ENCODE data around the gene TTC8. TPM values are rescaled to one million over a fixed set of nuclear protein-coding genes. Genes with fewer than 3 reads are reported as not detected.

The TTC8 gene
- polyA plus RNA-seq, 3 donors, result 2.3 to 3.7 (median 2.7) TPM

DNA sequence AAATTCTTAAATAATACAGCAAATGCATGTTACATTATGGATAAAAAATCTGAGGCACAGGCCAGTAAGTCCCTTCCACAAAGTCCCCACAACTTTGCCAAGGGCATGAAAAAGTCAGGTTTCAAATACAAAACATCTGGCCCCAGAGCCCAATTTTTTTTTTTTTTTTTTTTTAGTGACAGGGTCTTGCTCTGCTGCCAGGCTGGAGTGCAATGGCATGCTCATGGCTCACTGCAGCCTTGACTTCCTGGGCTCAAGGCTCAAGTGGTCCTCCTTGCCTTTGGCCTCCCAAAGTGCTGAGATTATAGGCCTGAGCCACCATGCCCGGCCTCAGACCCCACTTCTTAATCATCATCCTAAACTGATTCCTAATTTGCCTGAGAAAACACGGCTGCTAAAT, 3.1 kb upstream of the TTC8 start:
- H3K36me3 Mint-ChIP-seq, result no peaks in the 10 kb centered on the region
- no peak for DNase-seq
- H3K27me3 ChIP-seq (ENCODE audit: control insufficient read depth in 2 of 2, insufficient read depth in 2 of 2, low read length in 2 of 2), result no peaks in the 10 kb centered on the region
- H3K79me2 ChIP-seq (ENCODE audit: insufficient read depth, low read length), result no peaks in the 10 kb centered on the region
- H2AFZ ChIP-seq (ENCODE audit: insufficient read depth, low read depth, low read length, poor library complexity, severe bottlenecking), result no peak overlapping the region
- no peak overlapping the region for H3K4me2 ChIP-seq (replicated peaks; ENCODE audit: extremely low read depth, low read length, poor library complexity, severe bottlenecking)
- H3K27ac Mint-ChIP-seq, result no peak overlapping the region
- no CpG with 5 or more reads among the region's 2 CpGs for WGBS (ENCODE audit: insufficient coverage)
- peaks cover 13 to 14% of the 10 kb centered on the region in 2 donors for H3K4me1 ChIP-seq (ENCODE audit: control insufficient read depth in 1 of 2, insufficient read depth in 2 of 2, low read length in 2 of 2)
- peaks cover 2 to 17% (median 8%) of the 10 kb centered on the region in 3 donors for H3K27me3 Mint-ChIP-seq (ENCODE audit: low read depth in 3 of 3)
- H3K4me3 Mint-ChIP-seq, result no peak overlapping the region
- intact Hi-C loops (cut with micrococcal nuclease), result no loop called here
- H3K4me3 ChIP-seq (replicated peaks in 1 of 3; ENCODE audit: low read depth in 2 of 3, low read length in 3 of 3), result no peak overlapping the region
- no peaks in the 10 kb centered on the region for H3K36me3 ChIP-seq (replicated peaks in 1 of 2; ENCODE audit: control insufficient read depth in 1 of 2, insufficient read depth in 2 of 2, low read length in 2 of 2)
- H3K9me3 ChIP-seq (replicated peaks in 1 of 2; ENCODE audit: control insufficient read depth in 1 of 2, insufficient read depth in 1 of 2, low read length in 2 of 2), result no peaks in the 10 kb centered on the region
- no peaks in the 10 kb centered on the region for H4K20me1 ChIP-seq (ENCODE audit: insufficient read depth, low read length)
- no peak overlapping the region for H3K9ac ChIP-seq (ENCODE audit: insufficient read depth, low read length, poor library complexity, severe bottlenecking)
- H3K9me3 Mint-ChIP-seq, result no peaks in the 10 kb centered on the region
- peaks cover 12% of the 10 kb centered on the region for H3K4me1 Mint-ChIP-seq
- no peak overlapping the region for H3K27ac ChIP-seq (ENCODE audit: low read depth in 1 of 2, low read length in 2 of 2)
- TF ChIP-seq, protein P1, sequence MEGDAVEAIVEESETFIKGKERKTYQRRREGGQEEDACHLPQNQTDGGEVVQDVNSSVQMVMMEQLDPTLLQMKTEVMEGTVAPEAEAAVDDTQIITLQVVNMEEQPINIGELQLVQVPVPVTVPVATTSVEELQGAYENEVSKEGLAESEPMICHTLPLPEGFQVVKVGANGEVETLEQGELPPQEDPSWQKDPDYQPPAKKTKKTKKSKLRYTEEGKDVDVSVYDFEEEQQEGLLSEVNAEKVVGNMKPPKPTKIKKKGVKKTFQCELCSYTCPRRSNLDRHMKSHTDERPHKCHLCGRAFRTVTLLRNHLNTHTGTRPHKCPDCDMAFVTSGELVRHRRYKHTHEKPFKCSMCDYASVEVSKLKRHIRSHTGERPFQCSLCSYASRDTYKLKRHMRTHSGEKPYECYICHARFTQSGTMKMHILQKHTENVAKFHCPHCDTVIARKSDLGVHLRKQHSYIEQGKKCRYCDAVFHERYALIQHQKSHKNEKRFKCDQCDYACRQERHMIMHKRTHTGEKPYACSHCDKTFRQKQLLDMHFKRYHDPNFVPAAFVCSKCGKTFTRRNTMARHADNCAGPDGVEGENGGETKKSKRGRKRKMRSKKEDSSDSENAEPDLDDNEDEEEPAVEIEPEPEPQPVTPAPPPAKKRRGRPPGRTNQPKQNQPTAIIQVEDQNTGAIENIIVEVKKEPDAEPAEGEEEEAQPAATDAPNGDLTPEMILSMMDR (IDR thresholded peaks at IDR 0.05), result no peak

DNA sequence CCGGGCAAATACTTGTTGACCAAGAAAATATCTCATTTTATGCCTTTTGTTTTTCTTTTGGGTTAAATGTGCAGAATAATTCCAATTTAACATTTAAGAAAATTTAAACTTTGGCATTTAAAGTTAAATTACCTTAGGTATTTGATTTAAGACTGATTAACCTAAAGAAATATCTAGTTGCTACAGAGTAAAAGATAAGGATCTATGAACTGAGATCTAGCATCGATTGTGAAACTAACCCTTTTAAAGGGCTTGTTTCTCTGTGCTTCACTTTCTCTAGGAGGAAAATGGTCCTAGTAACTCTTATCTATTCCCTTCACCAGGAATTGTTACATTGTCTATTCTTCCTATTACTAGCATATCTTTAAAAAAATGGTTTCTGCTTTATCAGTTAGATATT, 2.6 kb upstream of the TTC8 start:
- H3K4me3 ChIP-seq (replicated peaks in 1 of 3; ENCODE audit: low read depth in 2 of 3, low read length in 3 of 3), result no peak overlapping the region
- WGBS (ENCODE audit: insufficient coverage), result no CpG with 5 or more reads among the region's 2 CpGs
- Mint-ChIP-seq H3K4me1 (peaks cover 12% of the 10 kb centered on the region), H3K9me3 (no peaks in the 10 kb centered on the region), H3K27me3 (ENCODE audit: low read depth in 3 of 3) (peaks cover 2 to 17% (median 8%) of the 10 kb centered on the region in 3 donors), H3K4me3 (no peak overlapping the region), H3K36me3 (no peaks in the 10 kb centered on the region), H3K27ac (no peak overlapping the region)
- no peaks in the 10 kb centered on the region for H3K36me3 ChIP-seq (replicated peaks in 1 of 2; ENCODE audit: control insufficient read depth in 1 of 2, insufficient read depth in 2 of 2, low read length in 2 of 2)
- H3K79me2 ChIP-seq (ENCODE audit: insufficient read depth, low read length), result no peaks in the 10 kb centered on the region
- H3K4me1 ChIP-seq (ENCODE audit: control insufficient read depth in 1 of 2, insufficient read depth in 2 of 2, low read length in 2 of 2), result peaks cover 13 to 14% of the 10 kb centered on the region in 2 donors
- TF ChIP-seq, protein P1 (IDR thresholded peaks at IDR 0.05), result no peak
- no peak overlapping the region for H3K9ac ChIP-seq (ENCODE audit: insufficient read depth, low read length, poor library complexity, severe bottlenecking)
- H3K4me2 ChIP-seq (replicated peaks; ENCODE audit: extremely low read depth, low read length, poor library complexity, severe bottlenecking), result no peak overlapping the region
- H3K27ac ChIP-seq (ENCODE audit: low read depth in 1 of 2, low read length in 2 of 2), result no peak overlapping the region
- DNase-seq, result no peak
- H4K20me1 ChIP-seq (ENCODE audit: insufficient read depth, low read length), result no peaks in the 10 kb centered on the region
- H3K9me3 ChIP-seq (replicated peaks in 1 of 2; ENCODE audit: control insufficient read depth in 1 of 2, insufficient read depth in 1 of 2, low read length in 2 of 2), result no peaks in the 10 kb centered on the region
- intact Hi-C loops (cut with micrococcal nuclease), result no loop called here
- no peak overlapping the region for H2AFZ ChIP-seq (ENCODE audit: insufficient read depth, low read depth, low read length, poor library complexity, severe bottlenecking)
- no peaks in the 10 kb centered on the region for H3K27me3 ChIP-seq (ENCODE audit: control insufficient read depth in 2 of 2, insufficient read depth in 2 of 2, low read length in 2 of 2)

Data from CD14-positive monocyte (primary cell).